Measurements from ENCODE around the gene RNFT2. TPM values are rescaled to one million over a fixed set of nuclear protein-coding genes. Genes with fewer than 3 reads are reported as not detected.

RNFT2 gene
- total RNA-seq, 4 donors from 2014 or later, result 0.38 to 3.9 (median 3.1) TPM

DNA sequence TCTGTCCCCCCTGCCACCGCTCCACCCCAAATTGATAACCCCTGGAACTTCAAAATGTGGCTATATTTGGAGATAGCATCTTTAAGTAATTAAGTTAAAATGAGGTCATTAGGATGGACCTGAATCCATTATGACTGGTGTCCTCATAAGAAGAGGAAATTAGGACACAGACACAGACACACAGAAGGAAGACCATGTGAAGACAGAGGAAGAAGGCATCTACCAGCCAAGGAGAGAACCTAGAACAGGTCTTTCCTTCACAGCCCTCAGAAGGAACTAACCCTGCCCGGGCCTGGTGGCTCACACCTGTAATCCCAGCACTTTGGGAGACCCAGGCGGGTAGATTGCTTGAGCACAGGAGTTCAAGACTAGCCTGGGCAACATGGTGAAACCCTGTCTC lies 146.8 kb downstream of the RNFT2 start:
- no peak overlapping the region for H3K4me3 ChIP-seq

DNA sequence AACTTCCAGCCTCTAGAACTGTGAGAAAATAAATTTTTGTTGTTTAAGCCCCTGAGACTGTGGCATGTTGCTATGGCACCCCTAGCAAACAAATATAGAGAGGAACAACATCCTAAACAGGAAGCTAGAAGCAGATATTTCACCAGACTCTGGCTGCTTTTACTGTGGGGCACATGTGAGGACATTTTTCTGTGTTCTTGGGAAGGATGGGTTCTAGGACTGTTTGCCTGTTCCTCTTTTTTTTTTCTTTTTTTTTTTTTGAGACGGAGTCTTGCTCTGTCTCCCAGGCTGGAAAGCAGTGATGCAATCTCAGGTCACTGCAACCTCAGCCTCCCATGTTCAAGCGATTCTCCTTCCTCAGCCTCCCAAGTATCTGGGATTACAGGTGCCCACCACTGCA lies 147.4 kb downstream of the RNFT2 start:
- Histone ChIP-seq H3K4me3 (no peak overlapping the region), H3K27me3 (peaks cover 0 to 24% of the 10 kb centered on the region in 2 donors), H3K4me1 (peaks cover 2 to 20% (median 10%) of the 10 kb centered on the region in 4 donors), H3K36me3 (no peaks in the 10 kb centered on the region), H3K9me3 (peaks cover 0 to 3% (median 0%) of the 10 kb centered on the region in 4 donors), H3K27ac (no peak overlapping the region)
- no peak for DNase-seq
- TF ChIP-seq POLR2A (IDR thresholded peaks at IDR 0.05) (no peak), CTCF (IDR thresholded peaks at IDR 0.05) (no peak)

More for the DNA sequence above, 146.8 kb downstream of the RNFT2 start:
- TF ChIP-seq CTCF (IDR thresholded peaks at IDR 0.05), result no peak
- TF ChIP-seq POLR2A (IDR thresholded peaks at IDR 0.05), result no peak
- peaks cover 0 to 29% of the 10 kb centered on the region in 2 donors for H3K27me3 ChIP-seq
- no peak overlapping the region for H3K27ac ChIP-seq
- no peaks in the 10 kb centered on the region for H3K36me3 ChIP-seq
- H3K4me1 ChIP-seq, result peaks cover 2 to 26% (median 10%) of the 10 kb centered on the region in 4 donors
- no peaks in the 10 kb centered on the region for H3K9me3 ChIP-seq
- DNase-seq, result no peak

GRCh38 chr12:116887244-116887643 lies 149.1 kb downstream of the RNFT2 start:
- no peaks in the 10 kb centered on the region for H3K36me3 ChIP-seq
- peaks cover 0 to 4% (median 0%) of the 10 kb centered on the region in 4 donors for H3K4me1 ChIP-seq
- no peak overlapping the region for H3K27ac ChIP-seq
- H3K4me3 ChIP-seq, result no peak overlapping the region
- H3K9me3 ChIP-seq, result peaks cover 0 to 3% (median 0%) of the 10 kb centered on the region in 4 donors
- TF ChIP-seq CTCF (IDR thresholded peaks at IDR 0.05), result no peak
- TF ChIP-seq POLR2A (IDR thresholded peaks at IDR 0.05), result no peak
- H3K27me3 ChIP-seq, result peaks cover 0 to 12% of the 10 kb centered on the region in 2 donors
- DNase-seq, result no peak

DNA sequence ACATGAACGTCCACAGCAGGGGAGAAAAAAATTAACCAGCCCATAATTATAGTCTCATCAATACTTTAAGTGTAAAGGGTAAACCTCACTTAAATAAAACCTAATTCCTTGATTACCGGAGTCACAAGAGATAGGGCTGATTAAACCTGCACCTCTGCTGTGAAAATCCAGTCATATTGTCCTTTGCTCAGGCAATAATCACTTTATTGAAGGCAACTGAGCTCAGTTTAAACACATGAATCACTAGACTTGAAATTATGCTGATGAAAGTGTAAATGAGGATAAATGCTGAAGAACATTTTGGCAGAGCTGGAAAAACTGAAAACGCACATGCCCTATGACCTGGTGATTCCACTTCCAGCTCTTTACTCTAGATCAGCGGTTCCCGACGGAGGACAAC lies 149.8 kb downstream of the RNFT2 start:
- Histone ChIP-seq H3K9me3 (peaks cover 0 to 3% (median 0%) of the 10 kb centered on the region in 4 donors), H3K27ac (no peak overlapping the region), H3K36me3 (no peaks in the 10 kb centered on the region), H3K4me1 (no peaks in the 10 kb centered on the region), H3K27me3 (peaks cover 0 to 5% of the 10 kb centered on the region in 2 donors), H3K4me3 (no peak overlapping the region)
- TF ChIP-seq POLR2A (IDR thresholded peaks at IDR 0.05) (no peak), CTCF (IDR thresholded peaks at IDR 0.05) (no peak)
- no peak for DNase-seq

GRCh38 chr12:116890330-116890729 lies 152.2 kb downstream of the RNFT2 start:
- Histone ChIP-seq H3K4me3 (no peak overlapping the region), H3K4me1 (no peaks in the 10 kb centered on the region), H3K9me3 (peaks cover 0 to 3% (median 0%) of the 10 kb centered on the region in 4 donors), H3K27me3 (no peaks in the 10 kb centered on the region), H3K27ac (no peak overlapping the region), H3K36me3 (no peaks in the 10 kb centered on the region)
- TF ChIP-seq CTCF (IDR thresholded peaks at IDR 0.05), result no peak
- no peak for TF ChIP-seq POLR2A (IDR thresholded peaks at IDR 0.05)
- no peak for DNase-seq

DNA sequence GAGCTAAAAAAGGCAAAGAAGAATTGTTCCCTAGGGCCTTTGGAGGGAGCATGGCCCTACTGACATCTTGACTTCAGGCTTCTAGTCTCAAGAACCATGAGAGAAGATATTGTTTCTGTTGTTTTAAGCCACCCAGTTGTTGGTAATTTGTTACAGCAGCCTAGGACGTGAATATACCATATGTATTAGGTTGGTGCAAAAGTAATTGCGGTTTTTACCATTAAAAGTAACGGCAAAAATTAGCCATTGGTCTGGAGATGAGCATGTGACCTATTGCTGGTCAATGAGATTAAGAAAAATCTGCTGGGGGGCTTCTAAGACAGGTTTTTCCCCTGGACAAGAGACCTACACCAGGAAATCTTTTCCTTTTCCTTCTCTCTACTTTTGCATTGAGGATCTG lies 152.9 kb downstream of the RNFT2 start:
- no peak overlapping the region for H3K27ac ChIP-seq
- H3K36me3 ChIP-seq, result no peaks in the 10 kb centered on the region
- peaks cover 0 to 3% (median 0%) of the 10 kb centered on the region in 4 donors for H3K9me3 ChIP-seq
- H3K4me3 ChIP-seq, result no peak overlapping the region
- H3K4me1 ChIP-seq, result no peaks in the 10 kb centered on the region
- no peak for DNase-seq
- TF ChIP-seq POLR2A (IDR thresholded peaks at IDR 0.05) (no peak), CTCF (IDR thresholded peaks at IDR 0.05) (no peak)
- no peaks in the 10 kb centered on the region for H3K27me3 ChIP-seq

Data from Peyer's patch (tissue), 4 donors.